SU-DHL-6 (cell line): ENCODE data around the gene C6orf15.

ENCODE experiments used
- EZH2phosphoT487 ChIP-seq: fragments of 200-600 bp; sonication (generic), shearing (Covaris generic); conservative IDR thresholded peaks from 2 replicates; pipeline ENCODE4 v1.6.1; 2018; ENCODE audit warnings: mild to moderate bottlenecking, antibody characterized with exemption, low read length, moderate library complexity, mixed read lengths
- TF ChIP-seq, protein P1 (sequence below): fragments of 200-600 bp; sonication (generic); IDR thresholded peaks from one replicate; pipeline ENCODE4 v1.5.1; 2017; ENCODE audit warnings: antibody characterized with exemption, mild to moderate bottlenecking, low read length, moderate library complexity; ENCODE audit not compliant: insufficient read depth, poor library complexity, severe bottlenecking

- TF ChIP-seq, protein P1, sequence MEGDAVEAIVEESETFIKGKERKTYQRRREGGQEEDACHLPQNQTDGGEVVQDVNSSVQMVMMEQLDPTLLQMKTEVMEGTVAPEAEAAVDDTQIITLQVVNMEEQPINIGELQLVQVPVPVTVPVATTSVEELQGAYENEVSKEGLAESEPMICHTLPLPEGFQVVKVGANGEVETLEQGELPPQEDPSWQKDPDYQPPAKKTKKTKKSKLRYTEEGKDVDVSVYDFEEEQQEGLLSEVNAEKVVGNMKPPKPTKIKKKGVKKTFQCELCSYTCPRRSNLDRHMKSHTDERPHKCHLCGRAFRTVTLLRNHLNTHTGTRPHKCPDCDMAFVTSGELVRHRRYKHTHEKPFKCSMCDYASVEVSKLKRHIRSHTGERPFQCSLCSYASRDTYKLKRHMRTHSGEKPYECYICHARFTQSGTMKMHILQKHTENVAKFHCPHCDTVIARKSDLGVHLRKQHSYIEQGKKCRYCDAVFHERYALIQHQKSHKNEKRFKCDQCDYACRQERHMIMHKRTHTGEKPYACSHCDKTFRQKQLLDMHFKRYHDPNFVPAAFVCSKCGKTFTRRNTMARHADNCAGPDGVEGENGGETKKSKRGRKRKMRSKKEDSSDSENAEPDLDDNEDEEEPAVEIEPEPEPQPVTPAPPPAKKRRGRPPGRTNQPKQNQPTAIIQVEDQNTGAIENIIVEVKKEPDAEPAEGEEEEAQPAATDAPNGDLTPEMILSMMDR, result no peak
- TF ChIP-seq EZH2phosphoT487, result no peak
These were observed 12.8 kb upstream of the C6orf15 start for GRCh38 chr6:31125162-31125561.
